Psoas muscle (tissue), 8 donors: ENCODE data around the gene UTP4. TPM values are rescaled to one million over a fixed set of nuclear protein-coding genes. Genes with fewer than 3 reads are reported as not detected.

Source experiments
- ATAC-seq, 4 donors: fragments of 200-7000 bp; cut with Tn5 transposase; one replicate each; pipeline ENCODE4 v1.9.1; 2020; ENCODE audit warnings: moderate library complexity in 3 of 4, mild to moderate bottlenecking in 2 of 4
- DNase-seq, 2 donors: peaks; one replicate each; pipeline ENCODE4 v3.0.0-alpha.2; 2020
- H3K27ac ChIP-seq: fragments of 200-600 bp; one replicate; pipeline ENCODE4 v1.8.0; 2022
- H3K27me3 ChIP-seq, 3 donors: fragments of 200-600 bp in 1 of 3; one replicate each; pipeline versions ENCODE4 v1.6.1 to v1.8.0; 2013 to 2022; ENCODE audit warnings: low read length in 2 of 3, mild to moderate bottlenecking in 2 of 3, moderate library complexity in 1 of 3; ENCODE audit not compliant: insufficient read depth in 3 of 3
- H3K36me3 ChIP-seq, 2 donors: fragments of 200-600 bp in 1 of 2; one replicate each; pipeline versions ENCODE4 v1.6.1 to v1.8.0; 2013 to 2022; ENCODE audit warnings: low read depth in 1 of 2, mild to moderate bottlenecking in 1 of 2, moderate library complexity in 1 of 2; ENCODE audit not compliant: insufficient read depth in 1 of 2
- H3K4me1 ChIP-seq: fragments of 200-600 bp; one replicate; pipeline ENCODE4 v1.8.0; 2022
- H3K4me3 ChIP-seq: fragments of 200-600 bp; one replicate; pipeline ENCODE4 v1.8.0; 2022; ENCODE audit warnings: mild to moderate bottlenecking
- H3K9me3 ChIP-seq: fragments of 200-600 bp; one replicate; pipeline ENCODE4 v1.8.0; 2022
- WGBS, 3 donors: extraction: QIAGEN DNeasy Blood & Tissue Kit; methylation state at CpG; one replicate each; pipeline versions ENCODE4 v1.1.6 to v1.1.7; 2013; 5-methylcytosine and 5-hydroxymethylcytosine counted together
- intact Hi-C, 2 donors: fragments of 100-400 bp; cut with DNase I; formaldehyde crosslinking; loops; one replicate each; pipeline versions ENCODE4 v1.11.0 to v1.14.2; 2022
- polyA plus RNA-seq, 3 donors: library from polyadenylated mRNA; stranded (reverse); fragments of 200-250 nt; gene quantifications; one replicate each; pipeline ENCODE4 v1.2.3, GENCODE V29; 2013
- total RNA-seq, 4 donors: library from RNA; stranded (reverse); fragmentation: NEBNext Ultra II Directional in 2 of 4; extraction: Animal tissue kit (Norgen Biotek cat#: 25700) in 2 of 4; gene quantifications; one replicate each; pipeline versions ENCODE4 v1.2.1 to v1.2.4, GENCODE V29; 2021 to 2023
- TF ChIP-seq, protein P1 (sequence below): fragments of 200-600 bp; IDR thresholded peaks from one replicate; pipeline ENCODE4 v1.8.0; 2022; ENCODE audit warnings: antibody characterized with exemption
- donor health status: healthy with polysubstance abuse.
- donor health status: DM: no; HTN: no; CAD: no; lungs with moderate emphysema.
- donor health status: Bipolar disorder and iron deficiency.
- donor health status: healthy.
- donor health status: DM: yes; HTN: yes; CAD: no.
- donor health status: DM: no; HTN: no; CAD: no.
- donor health status: DM: no; HTN: no; CAD: no.
- donor health status: DM: yes; HTN: yes; CAD: no.

Gene UTP4
- total and polyA plus RNA-seq, 7 donors = 38.8 to 107 (median 73.8) TPM

DNA sequence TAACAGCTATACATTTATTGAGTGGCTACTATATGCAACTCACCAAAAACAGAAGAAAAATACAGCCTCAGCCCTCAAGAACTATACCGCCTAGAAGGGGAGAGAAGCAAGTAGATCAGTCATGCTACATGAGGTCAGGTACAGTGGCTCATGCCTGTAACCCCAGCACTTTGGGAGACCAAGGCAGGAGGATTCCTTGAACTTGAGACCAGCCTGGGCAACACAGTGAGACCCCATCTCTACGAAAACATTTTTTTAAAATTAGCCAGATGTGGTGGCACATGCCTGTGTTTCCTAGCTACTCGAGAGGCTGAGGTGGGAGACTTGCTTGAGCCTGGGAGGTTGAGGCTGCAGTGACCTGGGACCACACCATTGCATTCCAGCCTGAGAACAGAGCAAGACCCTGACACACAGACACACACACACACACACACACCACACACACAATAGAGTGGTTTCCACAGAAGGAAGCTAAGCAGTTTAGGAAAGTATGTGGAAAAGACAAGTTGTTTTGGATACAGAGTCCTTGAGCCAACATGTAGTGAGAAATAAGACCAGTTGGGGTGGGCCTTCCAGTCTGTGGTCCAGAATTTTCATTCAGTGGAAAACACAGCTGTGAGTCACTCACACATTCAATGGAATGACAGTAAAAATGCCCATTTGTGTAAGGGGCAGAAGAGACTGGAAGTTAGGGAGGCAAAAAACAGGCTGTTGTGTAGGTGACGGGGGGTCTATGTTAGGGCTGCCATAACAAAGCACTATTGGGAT, 43.8 kb downstream of the UTP4 start:
- TF ChIP-seq, protein P1, sequence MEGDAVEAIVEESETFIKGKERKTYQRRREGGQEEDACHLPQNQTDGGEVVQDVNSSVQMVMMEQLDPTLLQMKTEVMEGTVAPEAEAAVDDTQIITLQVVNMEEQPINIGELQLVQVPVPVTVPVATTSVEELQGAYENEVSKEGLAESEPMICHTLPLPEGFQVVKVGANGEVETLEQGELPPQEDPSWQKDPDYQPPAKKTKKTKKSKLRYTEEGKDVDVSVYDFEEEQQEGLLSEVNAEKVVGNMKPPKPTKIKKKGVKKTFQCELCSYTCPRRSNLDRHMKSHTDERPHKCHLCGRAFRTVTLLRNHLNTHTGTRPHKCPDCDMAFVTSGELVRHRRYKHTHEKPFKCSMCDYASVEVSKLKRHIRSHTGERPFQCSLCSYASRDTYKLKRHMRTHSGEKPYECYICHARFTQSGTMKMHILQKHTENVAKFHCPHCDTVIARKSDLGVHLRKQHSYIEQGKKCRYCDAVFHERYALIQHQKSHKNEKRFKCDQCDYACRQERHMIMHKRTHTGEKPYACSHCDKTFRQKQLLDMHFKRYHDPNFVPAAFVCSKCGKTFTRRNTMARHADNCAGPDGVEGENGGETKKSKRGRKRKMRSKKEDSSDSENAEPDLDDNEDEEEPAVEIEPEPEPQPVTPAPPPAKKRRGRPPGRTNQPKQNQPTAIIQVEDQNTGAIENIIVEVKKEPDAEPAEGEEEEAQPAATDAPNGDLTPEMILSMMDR = no peak
- H3K9me3 ChIP-seq = no peaks in the 10 kb centered on the region
- H3K27ac ChIP-seq = no peak overlapping the region
- 87 to 92% (median 89%) methylated on average over 4 of the region's 4 CpGs for WGBS, 3 donors
- intact Hi-C loops = no loop called here
- ATAC-seq (no peak), DNase-seq (no peak)
- no peak overlapping the region for H3K4me3 ChIP-seq
- no peaks in the 10 kb centered on the region for H3K27me3 ChIP-seq
- H3K4me1 ChIP-seq = peaks cover 17% of the 10 kb centered on the region
- H3K36me3 ChIP-seq = no peaks in the 10 kb centered on the region

DNA sequence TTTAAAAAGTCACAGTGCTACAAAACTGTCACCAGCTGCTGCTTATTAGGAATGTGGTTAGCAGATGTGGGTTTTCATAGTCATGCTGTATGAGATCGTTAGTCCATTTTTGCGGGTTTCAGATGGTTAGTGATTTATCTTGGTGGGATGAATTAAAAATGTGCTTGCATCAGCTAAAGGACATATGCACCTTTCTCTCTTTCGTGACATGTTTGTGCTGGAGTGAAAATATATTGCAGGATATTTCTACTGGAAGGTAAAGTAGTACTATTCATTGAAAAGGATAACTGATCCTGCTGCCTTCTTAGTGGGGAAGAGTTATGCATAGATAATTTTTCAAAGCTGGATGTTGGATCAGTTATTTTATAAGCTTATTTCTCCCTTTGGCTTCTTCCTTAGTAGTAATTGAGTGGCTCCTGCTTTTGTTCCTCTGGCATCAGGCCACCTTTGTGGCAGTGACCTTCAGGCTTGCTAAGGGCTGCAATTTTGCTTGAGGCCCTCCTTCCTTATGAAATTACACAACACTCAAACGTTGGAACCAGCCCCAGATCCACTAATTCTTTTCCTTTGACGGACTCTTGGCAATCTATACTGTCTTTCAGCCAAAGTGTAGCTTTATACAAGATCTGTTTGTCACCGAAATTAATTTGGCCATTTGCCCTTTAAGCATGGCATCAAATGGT, 47.0 kb downstream of the UTP4 start:
- Histone ChIP-seq H3K36me3 (no peaks in the 10 kb centered on the region), H3K27me3 (no peaks in the 10 kb centered on the region), H3K9me3 (no peaks in the 10 kb centered on the region), H3K27ac (peak overlapping the region; percentile 56), H3K4me3 (no peak overlapping the region), H3K4me1 (peaks cover 20% of the 10 kb centered on the region)
- DNase-seq (peak; percentile 73 to 75), ATAC-seq (peak; percentile 67 to 90 (median 84))
- TF ChIP-seq, protein P1 = no peak
- intact Hi-C loops = loop anchor here in 1 of 2 donors (10.0 kb wide), 1 partner anchor 95 kb away; no protein-coding TSS in a partner anchor
- 5 to 10% (median 6%) methylated on average over 6 of the region's 6 CpGs for WGBS, 3 donors

DNA sequence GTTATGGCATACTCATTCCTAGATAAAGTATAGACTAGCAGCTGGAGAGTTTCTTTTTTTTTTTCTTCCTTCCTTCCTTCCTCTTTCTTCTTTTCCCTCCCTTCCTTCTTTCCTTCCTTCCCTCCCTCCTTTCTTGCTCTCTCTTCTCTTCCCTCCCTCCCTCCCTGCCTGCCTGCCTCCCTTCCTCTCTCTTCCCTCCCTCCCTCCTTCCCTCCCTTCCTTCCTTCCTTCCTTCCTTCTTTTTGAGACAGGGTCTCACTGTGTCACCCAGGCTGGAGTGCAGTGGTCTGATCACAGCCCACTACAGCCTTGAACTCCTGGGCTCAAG, 47.5 kb downstream of the UTP4 start:
- peak overlapping the region; percentile 56 for H3K27ac ChIP-seq
- intact Hi-C loops = loop anchor here in 1 of 2 donors (10.0 kb wide), 1 partner anchor 95 kb away; no protein-coding TSS in a partner anchor
- H3K4me3 ChIP-seq = no peak overlapping the region
- H3K27me3 ChIP-seq = no peaks in the 10 kb centered on the region
- H3K9me3 ChIP-seq = no peaks in the 10 kb centered on the region
- no peaks in the 10 kb centered on the region for H3K36me3 ChIP-seq
- ATAC-seq (peak in 2 of 4 donors; percentile 3 to 27), DNase-seq (no peak)
- H3K4me1 ChIP-seq = peaks cover 20% of the 10 kb centered on the region
- TF ChIP-seq, protein P1 = no peak

DNA sequence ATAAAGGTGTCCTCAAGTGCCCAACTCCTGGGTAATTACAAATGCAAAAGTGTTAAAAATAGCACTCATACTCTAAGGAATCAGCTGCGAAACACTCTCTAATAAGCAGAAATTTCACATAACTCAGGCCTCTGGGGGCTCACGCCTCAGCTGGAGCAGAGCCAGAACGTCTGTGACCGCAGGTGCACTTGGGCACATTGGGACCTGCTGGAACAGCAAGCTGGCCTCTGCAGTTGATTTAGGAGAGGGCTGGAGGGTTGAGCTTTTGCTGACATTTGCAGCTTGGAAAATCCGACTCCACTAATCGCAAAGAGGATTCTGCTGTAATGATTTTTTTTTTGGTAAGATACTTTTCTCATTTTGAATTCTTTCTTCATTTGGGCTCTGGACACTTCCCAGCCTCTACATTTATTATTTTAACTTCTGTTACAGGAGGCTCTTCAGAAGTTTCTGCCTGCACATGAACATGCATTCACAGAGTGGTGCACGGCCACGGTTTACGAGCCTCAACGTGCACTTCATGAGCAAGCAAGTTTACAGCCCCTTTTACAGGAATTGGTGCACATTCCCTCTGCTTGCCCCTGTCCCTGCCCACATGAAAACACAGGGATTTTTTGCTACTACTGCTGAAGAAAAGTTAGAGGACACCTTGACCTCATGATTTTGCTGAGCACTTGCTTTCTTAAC, 50.4 kb downstream of the UTP4 start:
- H3K27me3 ChIP-seq = no peaks in the 10 kb centered on the region
- H3K9me3 ChIP-seq = no peaks in the 10 kb centered on the region
- intact Hi-C loops = loop anchor here in 1 of 2 donors (10.0 kb wide), 1 partner anchor 92 kb away; no protein-coding TSS in a partner anchor
- H3K36me3 ChIP-seq = no peaks in the 10 kb centered on the region
- peak in 1 of 2 donors; percentile 72 for DNase-seq
- no peak for ATAC-seq
- TF ChIP-seq, protein P1 = no peak
- no peak overlapping the region for H3K4me3 ChIP-seq
- peaks cover 25% of the 10 kb centered on the region for H3K4me1 ChIP-seq
- WGBS, 3 donors = 11 to 25% (median 19%) methylated on average over 10 of the region's 10 CpGs
- H3K27ac ChIP-seq = peak overlapping the region; percentile 12
